HEK293 (cell line): ENCODE results near the gene SYNGR1.

Source experiments
- KLF1 ChIP-seq: fragments of 450-650 bp; formaldehyde crosslinking; IDR thresholded peaks from 2 replicates; pipeline ENCODE4 v1.5.1; 2016; ENCODE audit warnings: missing biosample characterization, missing genetic modification characterization
- REPIN1 ChIP-seq: fragments of 450-650 bp; formaldehyde crosslinking; IDR thresholded peaks from 2 replicates; pipeline ENCODE4 v1.5.1; 2017; ENCODE audit warnings: missing biosample characterization, missing genetic modification characterization, low read depth
- TRIM28 ChIP-seq: IDR thresholded peaks from 2 replicates; pipeline ENCODE4 v1.6.1; 2011; ENCODE audit warnings: low read length, control low read depth, borderline replicate concordance
- ZBTB1 ChIP-seq: fragments of 450-650 bp; formaldehyde crosslinking; IDR thresholded peaks from 2 replicates; pipeline ENCODE4 v1.5.1; 2016; ENCODE audit warnings: missing biosample characterization, missing genetic modification characterization
- ZFP37 ChIP-seq: fragments of 450-650 bp; formaldehyde crosslinking; IDR thresholded peaks from 2 replicates; pipeline ENCODE4 v1.5.1; 2016; ENCODE audit warnings: missing biosample characterization, missing genetic modification characterization
- ZFP69B ChIP-seq: fragments of 450-650 bp; formaldehyde crosslinking; IDR thresholded peaks from 2 replicates; pipeline ENCODE4 v1.5.1; 2016; ENCODE audit warnings: missing biosample characterization, missing genetic modification characterization
- ZNF114 ChIP-seq: fragments of 450-650 bp; formaldehyde crosslinking; IDR thresholded peaks from 2 replicates; pipeline ENCODE4 v1.5.0; 2017; ENCODE audit warnings: missing biosample characterization, missing genetic modification characterization
- ZNF211 ChIP-seq: fragments of 450-650 bp; formaldehyde crosslinking; IDR thresholded peaks from 2 replicates; pipeline ENCODE4 v1.5.1; 2016; ENCODE audit warnings: low read depth, missing biosample characterization, missing genetic modification characterization
- ZNF221 ChIP-seq: fragments of 450-650 bp; formaldehyde crosslinking; IDR thresholded peaks from 2 replicates; pipeline ENCODE4 v1.5.1; 2017; ENCODE audit warnings: missing biosample characterization, missing genetic modification characterization, borderline replicate concordance
- ZNF248 ChIP-seq: fragments of 450-650 bp; formaldehyde crosslinking; IDR thresholded peaks from 2 replicates; pipeline ENCODE4 v1.5.1; 2017; ENCODE audit warnings: missing biosample characterization, missing genetic modification characterization
- ZNF266 ChIP-seq: fragments of 450-650 bp; formaldehyde crosslinking; IDR thresholded peaks from 2 replicates; pipeline ENCODE4 v1.5.1; 2016; ENCODE audit warnings: missing biosample characterization, missing genetic modification characterization, low read depth
- ZNF354C ChIP-seq: fragments of 450-650 bp; formaldehyde crosslinking; IDR thresholded peaks from 2 replicates; pipeline ENCODE4 v1.5.1; 2016; ENCODE audit warnings: missing biosample characterization, missing genetic modification characterization, low read depth, borderline replicate concordance
- ZNF501 ChIP-seq: fragments of 450-650 bp; formaldehyde crosslinking; IDR thresholded peaks from 2 replicates; pipeline ENCODE4 v1.5.1; 2016; ENCODE audit warnings: missing biosample characterization, missing genetic modification characterization
- ZNF529 ChIP-seq: fragments of 450-650 bp; formaldehyde crosslinking; IDR thresholded peaks from 2 replicates; pipeline ENCODE4 v1.5.1; 2017; ENCODE audit warnings: missing genetic modification characterization, missing biosample characterization; ENCODE audit not compliant: insufficient replicate concordance
- ZNF621 ChIP-seq: fragments of 450-650 bp; formaldehyde crosslinking; IDR thresholded peaks from 2 replicates; pipeline ENCODE4 v1.5.1; 2017; ENCODE audit warnings: missing biosample characterization, missing genetic modification characterization
- ZNF626 ChIP-seq: fragments of 450-650 bp; sonication (Bioruptor Pico); formaldehyde crosslinking; IDR thresholded peaks from 2 replicates; pipeline ENCODE4 v1.5.1; 2018; ENCODE audit warnings: missing biosample characterization, missing genetic modification characterization, inconsistent platforms
- ZNF677 ChIP-seq: fragments of 450-650 bp; IDR thresholded peaks from 2 replicates; pipeline ENCODE4 v1.5.0; 2018; ENCODE audit warnings: missing biosample characterization, mild to moderate bottlenecking, missing genetic modification characterization, moderate library complexity
- ZSCAN23 ChIP-seq: fragments of 450-650 bp; formaldehyde crosslinking; IDR thresholded peaks from 2 replicates; pipeline ENCODE4 v1.5.1; 2016; ENCODE audit warnings: missing biosample characterization, missing genetic modification characterization
- ZSCAN30 ChIP-seq: fragments of 450-650 bp; IDR thresholded peaks from 2 replicates; pipeline ENCODE4 v1.5.1; 2018; ENCODE audit warnings: missing biosample characterization, mild to moderate bottlenecking, missing genetic modification characterization, moderate library complexity
- TF ChIP-seq, protein P1 (sequence below): fragments of 450-650 bp; formaldehyde crosslinking; IDR thresholded peaks from 2 replicates; pipeline ENCODE4 v1.5.1; 2016; ENCODE audit warnings: missing biosample characterization, missing genetic modification characterization
- TF ChIP-seq, protein P2 (sequence below): fragments of 450-650 bp; formaldehyde crosslinking; IDR thresholded peaks from 2 replicates; pipeline ENCODE4 v1.5.0; 2017; ENCODE audit warnings: missing biosample characterization, missing genetic modification characterization, borderline replicate concordance
- TF ChIP-seq, protein P3 (sequence below): fragments of 450-650 bp; formaldehyde crosslinking; IDR thresholded peaks from 2 replicates; pipeline ENCODE4 v1.5.1; 2016; ENCODE audit warnings: missing biosample characterization, missing genetic modification characterization
- TF ChIP-seq, protein P4 (sequence below): fragments of 450-650 bp; formaldehyde crosslinking; IDR thresholded peaks from 2 replicates; pipeline ENCODE4 v1.5.1; 2016; ENCODE audit warnings: missing biosample characterization, missing genetic modification characterization
- TF ChIP-seq, protein P5 (sequence below): fragments of 450-650 bp; formaldehyde crosslinking; IDR thresholded peaks from 2 replicates; pipeline ENCODE4 v1.5.1; 2016; ENCODE audit warnings: missing biosample characterization, missing genetic modification characterization, borderline replicate concordance

Gene SYNGR1

DNA sequence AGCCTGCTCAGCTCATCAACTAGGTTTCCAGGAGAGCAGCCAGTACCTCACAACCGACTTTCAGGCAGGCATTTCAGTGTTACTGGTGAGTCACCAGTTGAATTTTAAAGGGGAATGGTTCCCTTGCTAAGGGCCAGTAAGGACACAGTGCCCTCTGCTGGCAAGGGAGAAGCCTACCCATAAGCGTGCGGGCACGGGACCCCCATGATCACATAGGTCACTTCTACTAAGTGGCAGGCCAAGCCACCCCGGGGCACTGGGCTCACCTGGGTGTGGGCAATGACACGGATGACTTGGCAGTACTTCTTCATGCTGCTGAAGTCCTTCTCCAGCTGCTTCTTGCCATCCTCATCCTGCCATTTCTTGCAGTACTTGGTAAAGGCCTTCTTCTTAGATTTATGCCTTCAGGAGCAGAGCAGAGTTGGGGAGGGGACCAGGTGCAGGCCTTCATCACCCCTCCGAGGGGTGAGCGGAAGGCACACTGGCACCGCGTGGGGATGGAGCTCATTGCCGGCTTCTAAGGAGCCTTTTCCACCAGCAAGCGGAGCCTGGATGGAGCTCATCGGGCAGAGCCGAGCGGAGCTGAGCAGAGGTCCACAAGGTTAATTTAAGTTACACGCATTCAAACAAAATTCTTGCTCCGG lies 33.2 kb upstream of the SYNGR1 start (continued):
- TF ChIP-seq, protein P1, sequence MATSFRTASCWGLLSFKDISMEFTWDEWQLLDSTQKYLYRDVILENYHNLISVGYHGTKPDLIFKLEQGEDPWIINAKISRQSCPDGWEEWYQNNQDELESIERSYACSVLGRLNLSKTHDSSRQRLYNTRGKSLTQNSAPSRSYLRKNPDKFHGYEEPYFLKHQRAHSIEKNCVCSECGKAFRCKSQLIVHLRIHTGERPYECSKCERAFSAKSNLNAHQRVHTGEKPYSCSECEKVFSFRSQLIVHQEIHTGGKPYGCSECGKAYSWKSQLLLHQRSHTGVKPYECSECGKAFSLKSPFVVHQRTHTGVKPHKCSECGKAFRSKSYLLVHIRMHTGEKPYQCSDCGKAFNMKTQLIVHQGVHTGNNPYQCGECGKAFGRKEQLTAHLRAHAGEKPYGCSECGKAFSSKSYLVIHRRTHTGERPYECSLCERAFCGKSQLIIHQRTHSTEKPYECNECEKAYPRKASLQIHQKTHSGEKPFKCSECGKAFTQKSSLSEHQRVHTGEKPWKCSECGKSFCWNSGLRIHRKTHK (tag by site-specific recombination), result no peak
- TF ChIP-seq ZNF501 (tag by site-specific recombination) (no peak), ZSCAN30 (tag by site-specific recombination) (peak; percentile 85), ZSCAN23 (tag by site-specific recombination) (no peak), ZNF677 (no peak), ZNF354C (tag by site-specific recombination) (no peak), ZFP69B (tag by site-specific recombination) (peak; percentile 99), ZNF221 (tag by site-specific recombination) (no peak; the same call in 1 of the 2 replicates), ZNF248 (tag by site-specific recombination) (no peak), REPIN1 (tag by site-specific recombination) (no peak), ZFP37 (tag by site-specific recombination) (peak; percentile 60; the same call in 1 of the 2 replicates), ZBTB1 (tag by site-specific recombination) (no peak; the same call in 1 of the 2 replicates), ZNF626 (tag by site-specific recombination) (no peak), KLF1 (tag by site-specific recombination) (no peak), ZNF114 (tag by site-specific recombination) (no peak), ZNF621 (tag by site-specific recombination) (no peak), ZNF266 (tag by site-specific recombination) (no peak), ZNF211 (no peak), TRIM28 (peak; percentile 64; the same call in 1 of the 2 replicates), ZNF529 (tag by site-specific recombination) (no peak)
- TF ChIP-seq, protein P2, sequence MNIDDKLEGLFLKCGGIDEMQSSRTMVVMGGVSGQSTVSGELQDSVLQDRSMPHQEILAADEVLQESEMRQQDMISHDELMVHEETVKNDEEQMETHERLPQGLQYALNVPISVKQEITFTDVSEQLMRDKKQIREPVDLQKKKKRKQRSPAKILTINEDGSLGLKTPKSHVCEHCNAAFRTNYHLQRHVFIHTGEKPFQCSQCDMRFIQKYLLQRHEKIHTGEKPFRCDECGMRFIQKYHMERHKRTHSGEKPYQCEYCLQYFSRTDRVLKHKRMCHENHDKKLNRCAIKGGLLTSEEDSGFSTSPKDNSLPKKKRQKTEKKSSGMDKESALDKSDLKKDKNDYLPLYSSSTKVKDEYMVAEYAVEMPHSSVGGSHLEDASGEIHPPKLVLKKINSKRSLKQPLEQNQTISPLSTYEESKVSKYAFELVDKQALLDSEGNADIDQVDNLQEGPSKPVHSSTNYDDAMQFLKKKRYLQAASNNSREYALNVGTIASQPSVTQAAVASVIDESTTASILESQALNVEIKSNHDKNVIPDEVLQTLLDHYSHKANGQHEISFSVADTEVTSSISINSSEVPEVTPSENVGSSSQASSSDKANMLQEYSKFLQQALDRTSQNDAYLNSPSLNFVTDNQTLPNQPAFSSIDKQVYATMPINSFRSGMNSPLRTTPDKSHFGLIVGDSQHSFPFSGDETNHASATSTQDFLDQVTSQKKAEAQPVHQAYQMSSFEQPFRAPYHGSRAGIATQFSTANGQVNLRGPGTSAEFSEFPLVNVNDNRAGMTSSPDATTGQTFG (tag by site-specific recombination), result no peak
- TF ChIP-seq, protein P3, sequence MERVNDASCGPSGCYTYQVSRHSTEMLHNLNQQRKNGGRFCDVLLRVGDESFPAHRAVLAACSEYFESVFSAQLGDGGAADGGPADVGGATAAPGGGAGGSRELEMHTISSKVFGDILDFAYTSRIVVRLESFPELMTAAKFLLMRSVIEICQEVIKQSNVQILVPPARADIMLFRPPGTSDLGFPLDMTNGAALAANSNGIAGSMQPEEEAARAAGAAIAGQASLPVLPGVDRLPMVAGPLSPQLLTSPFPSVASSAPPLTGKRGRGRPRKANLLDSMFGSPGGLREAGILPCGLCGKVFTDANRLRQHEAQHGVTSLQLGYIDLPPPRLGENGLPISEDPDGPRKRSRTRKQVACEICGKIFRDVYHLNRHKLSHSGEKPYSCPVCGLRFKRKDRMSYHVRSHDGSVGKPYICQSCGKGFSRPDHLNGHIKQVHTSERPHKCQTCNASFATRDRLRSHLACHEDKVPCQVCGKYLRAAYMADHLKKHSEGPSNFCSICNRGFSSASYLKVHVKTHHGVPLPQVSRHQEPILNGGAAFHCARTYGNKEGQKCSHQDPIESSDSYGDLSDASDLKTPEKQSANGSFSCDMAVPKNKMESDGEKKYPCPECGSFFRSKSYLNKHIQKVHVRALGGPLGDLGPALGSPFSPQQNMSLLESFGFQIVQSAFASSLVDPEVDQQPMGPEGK (tag by site-specific recombination), result peak; percentile 85
- TF ChIP-seq, protein P4, sequence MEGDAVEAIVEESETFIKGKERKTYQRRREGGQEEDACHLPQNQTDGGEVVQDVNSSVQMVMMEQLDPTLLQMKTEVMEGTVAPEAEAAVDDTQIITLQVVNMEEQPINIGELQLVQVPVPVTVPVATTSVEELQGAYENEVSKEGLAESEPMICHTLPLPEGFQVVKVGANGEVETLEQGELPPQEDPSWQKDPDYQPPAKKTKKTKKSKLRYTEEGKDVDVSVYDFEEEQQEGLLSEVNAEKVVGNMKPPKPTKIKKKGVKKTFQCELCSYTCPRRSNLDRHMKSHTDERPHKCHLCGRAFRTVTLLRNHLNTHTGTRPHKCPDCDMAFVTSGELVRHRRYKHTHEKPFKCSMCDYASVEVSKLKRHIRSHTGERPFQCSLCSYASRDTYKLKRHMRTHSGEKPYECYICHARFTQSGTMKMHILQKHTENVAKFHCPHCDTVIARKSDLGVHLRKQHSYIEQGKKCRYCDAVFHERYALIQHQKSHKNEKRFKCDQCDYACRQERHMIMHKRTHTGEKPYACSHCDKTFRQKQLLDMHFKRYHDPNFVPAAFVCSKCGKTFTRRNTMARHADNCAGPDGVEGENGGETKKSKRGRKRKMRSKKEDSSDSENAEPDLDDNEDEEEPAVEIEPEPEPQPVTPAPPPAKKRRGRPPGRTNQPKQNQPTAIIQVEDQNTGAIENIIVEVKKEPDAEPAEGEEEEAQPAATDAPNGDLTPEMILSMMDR (tag by site-specific recombination), result peak; percentile 93
- TF ChIP-seq, protein P5, sequence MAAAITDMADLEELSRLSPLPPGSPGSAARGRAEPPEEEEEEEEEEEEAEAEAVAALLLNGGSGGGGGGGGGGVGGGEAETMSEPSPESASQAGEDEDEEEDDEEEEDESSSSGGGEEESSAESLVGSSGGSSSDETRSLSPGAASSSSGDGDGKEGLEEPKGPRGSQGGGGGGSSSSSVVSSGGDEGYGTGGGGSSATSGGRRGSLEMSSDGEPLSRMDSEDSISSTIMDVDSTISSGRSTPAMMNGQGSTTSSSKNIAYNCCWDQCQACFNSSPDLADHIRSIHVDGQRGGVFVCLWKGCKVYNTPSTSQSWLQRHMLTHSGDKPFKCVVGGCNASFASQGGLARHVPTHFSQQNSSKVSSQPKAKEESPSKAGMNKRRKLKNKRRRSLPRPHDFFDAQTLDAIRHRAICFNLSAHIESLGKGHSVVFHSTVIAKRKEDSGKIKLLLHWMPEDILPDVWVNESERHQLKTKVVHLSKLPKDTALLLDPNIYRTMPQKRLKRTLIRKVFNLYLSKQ (tag by site-specific recombination), result no peak
- TF ChIP-seq, all 188 proteins: peak for 49
